Left lung (tissue), 10 donors: Measurements from ENCODE around the gene SEC22A. TPM values are rescaled to one million over a fixed set of nuclear protein-coding genes. Genes with fewer than 3 reads are reported as not detected.
A peak's percentile ranks its signal among the peaks of the same experiment; 100 is the strongest.

Experiments used
- ATAC-seq: fragments of 200-7000 bp; cut with Tn5 transposase; one replicate; pipeline ENCODE4 v1.9.1; 2020; ENCODE audit warnings: moderate library complexity
- DNase-seq, 4 donors: peaks; one replicate each; pipeline ENCODE4 v3.0.0-alpha.2; 2013 to 2020
- H3K27ac ChIP-seq, 2 donors: fragments of 200-600 bp; sonication (generic) in 1 of 2; one replicate each; pipeline versions ENCODE4 v1.5.0 to v1.8.0; 2020 to 2021
- H3K27me3 ChIP-seq, 2 donors: fragments of 200-600 bp; sonication (generic) in 1 of 2; one replicate each; pipeline versions ENCODE4 v1.5.0 to v1.8.0; 2020 to 2021
- H3K36me3 ChIP-seq, 2 donors: fragments of 200-600 bp; sonication (generic) in 1 of 2; one replicate each; pipeline versions ENCODE4 v1.5.0 to v1.8.0; 2020 to 2021
- H3K4me1 ChIP-seq, 2 donors: fragments of 200-600 bp; one replicate each; pipeline ENCODE4 v1.8.0; 2021
- H3K4me3 ChIP-seq, 2 donors: fragments of 200-600 bp; sonication (generic) in 1 of 2; one replicate each; pipeline versions ENCODE4 v1.5.0 to v1.8.0; 2020 to 2021; ENCODE audit warnings: mild to moderate bottlenecking in 1 of 2
- H3K9me3 ChIP-seq, 2 donors: fragments of 200-600 bp; sonication (generic) in 1 of 2; one replicate each; pipeline versions ENCODE4 v1.5.0 to v1.8.0; 2020 to 2021
- CTCF ChIP-seq, 2 donors: fragments of 200-600 bp; sonication (generic) in 1 of 2; IDR thresholded peaks; one replicate each; pipeline versions ENCODE4 v1.5.0 to v1.8.0; 2021; ENCODE audit warnings: antibody characterized with exemption in 2 of 2
- intact Hi-C, 2 donors: fragments of 100-400 bp; cut with DNase I; formaldehyde crosslinking; loops; one replicate each; pipeline versions ENCODE4 v1.11.2 to v1.14.2; 2022
- polyA plus RNA-seq, 6 donors: library from polyadenylated mRNA; unstranded; fragments of 120-200 nt; gene quantifications; one replicate each; pipeline ENCODE4 v1.2.1, GENCODE V29; 2013; ENCODE audit not compliant: insufficient read length in 6 of 6
- total RNA-seq, 2 donors: library from RNA; stranded (reverse); fragmentation: NEBNext Ultra II Directional; extraction: Animal tissue kit (Norgen Biotek cat#: 25700); gene quantifications; one replicate each; pipeline ENCODE4 v1.2.1, GENCODE V29; 2021
- donor health status: DM: no; HTN: yes; CAD: no.
- donor health status: DM: no; HTN: no; CAD: no.

The SEC22A gene
- total and polyA plus RNA-seq, 8 donors = 15.7 to 35.9 (median 27.8) TPM

DNA sequence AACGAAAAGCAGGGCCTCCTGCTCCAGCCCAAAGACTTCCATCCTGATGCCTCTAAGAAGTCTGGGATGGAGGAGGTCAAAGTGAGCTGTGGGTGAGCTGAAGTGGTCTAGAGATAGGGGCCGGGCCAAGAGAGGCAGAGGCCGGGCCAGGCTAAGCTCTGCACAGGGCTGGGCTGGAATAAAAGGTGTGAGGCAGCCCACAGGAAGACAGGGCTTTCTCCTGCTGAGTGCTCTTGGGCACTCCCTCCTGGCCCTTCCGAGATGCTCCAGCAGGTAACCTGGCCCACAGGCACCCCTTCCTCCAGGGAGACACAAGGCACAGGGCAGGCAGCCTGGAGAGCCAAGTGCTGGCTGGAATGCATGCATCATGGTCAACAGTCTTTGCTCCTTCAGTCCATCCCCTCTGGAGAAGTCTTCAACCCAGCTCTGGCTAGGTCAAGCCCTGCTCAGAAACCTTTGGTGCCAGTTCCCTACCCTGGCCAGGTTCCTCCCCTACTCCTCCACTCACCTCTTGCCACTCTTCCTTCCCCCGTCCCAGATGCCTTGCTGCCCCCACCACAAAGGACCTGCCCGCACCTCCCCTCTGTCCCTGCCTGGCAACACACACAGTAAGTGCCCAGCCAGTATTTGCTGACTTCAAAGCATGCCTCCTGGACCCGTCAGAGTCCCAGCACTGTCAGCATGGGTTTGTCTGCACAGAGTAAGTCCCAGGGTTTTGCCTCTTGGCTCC is 93.6 kb downstream of the SEC22A start:
- Histone ChIP-seq H3K9me3 (no peaks in the 10 kb centered on the region), H3K27ac (no peak overlapping the region), H3K4me3 (no peak overlapping the region), H3K27me3 (peaks cover 0 to 11% of the 10 kb centered on the region in 2 donors), H3K36me3 (no peaks in the 10 kb centered on the region), H3K4me1 (no peaks in the 10 kb centered on the region)
- no peak for TF ChIP-seq CTCF (IDR thresholded peaks at IDR 0.05)
- intact Hi-C loops = no loop called here
- peak in 1 of 4 donors; percentile 24 for DNase-seq
- ATAC-seq = no peak

GRCh38 chr3:123295901-123296250 is 94.1 kb downstream of the SEC22A start:
- Histone ChIP-seq H3K4me3 (no peak overlapping the region), H3K27ac (no peak overlapping the region), H3K4me1 (no peaks in the 10 kb centered on the region), H3K36me3 (no peaks in the 10 kb centered on the region), H3K9me3 (no peaks in the 10 kb centered on the region), H3K27me3 (peaks cover 0 to 11% of the 10 kb centered on the region in 2 donors)
- intact Hi-C loops = no loop called here
- no peak for ATAC-seq
- peak in 2 of 4 donors; percentile 30 to 79 for DNase-seq
- TF ChIP-seq CTCF (IDR thresholded peaks at IDR 0.05) = no peak

- ATAC-seq = no peak
- no peak overlapping the region for H3K4me3 ChIP-seq
- TF ChIP-seq CTCF (IDR thresholded peaks at IDR 0.05) = no peak
- H3K4me1 ChIP-seq = no peaks in the 10 kb centered on the region
- no peak overlapping the region for H3K27ac ChIP-seq
- peaks cover 0 to 11% of the 10 kb centered on the region in 2 donors for H3K27me3 ChIP-seq
- H3K9me3 ChIP-seq = no peaks in the 10 kb centered on the region
- H3K36me3 ChIP-seq = no peaks in the 10 kb centered on the region
- intact Hi-C loops = no loop called here
- DNase-seq = peak in 1 of 4 donors; percentile 15
Observed at GRCh38 chr3:123296261-123296660, 94.5 kb downstream of the SEC22A start.

GRCh38 chr3:123296836-123297626 is 95.3 kb downstream of the SEC22A start:
- intact Hi-C loops = no loop called here
- no peak overlapping the region for H3K4me3 ChIP-seq
- ATAC-seq (no peak), DNase-seq (peak in 1 of 4 donors; percentile 14)
- peaks cover 0 to 11% of the 10 kb centered on the region in 2 donors for H3K27me3 ChIP-seq
- H3K9me3 ChIP-seq = no peaks in the 10 kb centered on the region
- no peaks in the 10 kb centered on the region for H3K36me3 ChIP-seq
- H3K4me1 ChIP-seq = no peaks in the 10 kb centered on the region
- H3K27ac ChIP-seq = no peak overlapping the region
- TF ChIP-seq CTCF (IDR thresholded peaks at IDR 0.05) = no peak

DNA sequence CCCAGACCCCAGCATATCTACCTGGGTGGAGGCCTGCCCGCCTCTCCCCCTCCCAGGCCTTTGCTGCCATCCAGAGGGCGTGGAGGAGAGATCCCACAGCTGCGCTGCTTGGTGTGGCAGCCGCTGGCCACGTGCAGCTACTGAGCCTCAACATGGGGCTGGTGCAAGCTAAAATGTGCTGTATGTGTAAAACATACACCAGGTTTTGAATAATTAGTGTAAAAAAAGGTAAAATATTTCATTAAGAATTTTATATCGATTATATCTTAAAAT is 95.8 kb downstream of the SEC22A start:
- H3K4me3 ChIP-seq = no peak overlapping the region
- H3K4me1 ChIP-seq = no peaks in the 10 kb centered on the region
- TF ChIP-seq CTCF (IDR thresholded peaks at IDR 0.05) = no peak
- peaks cover 0 to 6% of the 10 kb centered on the region in 2 donors for H3K27me3 ChIP-seq
- H3K36me3 ChIP-seq = no peaks in the 10 kb centered on the region
- intact Hi-C loops = no loop called here
- H3K27ac ChIP-seq = no peak overlapping the region
- no peak for ATAC-seq
- no peaks in the 10 kb centered on the region for H3K9me3 ChIP-seq
- DNase-seq = no peak
